Frontal cortex (tissue), 4 donors: ENCODE measurements around the gene BCL2L12. TPM values are rescaled to one million over a fixed set of nuclear protein-coding genes. Genes with fewer than 3 reads are reported as not detected.

Experiments used
- DNase-seq, 2 donors: peaks; one replicate each; pipeline ENCODE4 v3.0.0; 2012; ENCODE audit warnings: low spot score in 2 of 2
- FAIRE-seq: peaks from 2 replicates; lab custom pipeline; 2012; peaks lifted over from hg19 to GRCh38; lab: Jason Lieb, UNC
- total RNA-seq: library from RNA; depleted of rRNA; stranded (reverse); fragments of >200 nt; gene quantifications from one replicate; pipeline ENCODE4 v1.2.3, GENCODE V29; 2014
- donor health status: control.
- donor health status: control.
- donor health status: control.

The BCL2L12 gene
- total RNA-seq, 1 donor from 2014 or later, result 1.2 TPM

GRCh38 chr19:49681830-49682229 lies 16.1 kb downstream of the BCL2L12 start:
- DNase-seq (no peak), FAIRE-seq (no peak)

DNA sequence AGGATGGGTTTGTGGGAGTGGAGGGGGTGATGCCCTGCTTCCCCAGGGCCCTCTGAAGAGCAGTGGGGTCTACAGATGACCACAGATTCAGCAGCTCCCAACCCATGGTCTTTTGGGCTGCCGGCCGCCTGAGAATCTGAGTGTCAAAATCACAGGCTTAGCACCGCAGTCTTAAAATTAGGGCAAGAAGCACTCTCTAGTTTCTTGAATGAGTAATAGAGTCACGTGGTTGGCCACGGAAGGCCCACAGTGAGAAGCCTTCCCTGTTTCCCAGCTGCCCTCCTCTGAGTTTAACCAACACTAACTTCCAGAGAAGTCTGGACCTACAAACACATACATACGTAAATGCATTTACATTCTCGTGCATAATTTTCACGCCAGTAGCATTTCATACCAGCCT lies 16.5 kb downstream of the BCL2L12 start:
- no peak for FAIRE-seq

DNA sequence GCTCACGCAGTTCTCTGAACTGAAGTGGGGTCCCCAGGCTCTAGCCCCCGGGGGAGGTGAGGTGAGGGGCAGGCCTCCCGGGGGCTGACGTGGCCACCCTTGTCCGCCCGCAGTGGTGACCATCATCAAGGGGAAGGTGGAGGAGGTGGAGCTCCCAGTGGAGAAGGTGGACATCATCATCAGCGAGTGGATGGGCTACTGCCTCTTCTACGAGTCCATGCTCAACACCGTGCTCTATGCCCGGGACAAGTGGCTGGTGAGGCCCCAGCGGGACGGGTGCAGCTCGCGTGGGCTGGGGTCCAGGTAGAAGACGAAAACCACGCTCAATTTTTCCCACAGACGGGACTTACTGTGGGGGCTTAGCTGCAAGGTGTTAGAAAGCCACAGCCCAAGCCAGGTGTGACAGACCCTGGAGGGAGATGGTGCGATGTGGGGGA lies 18.1 kb downstream of the BCL2L12 start:
- no peak for DNase-seq
- FAIRE-seq, result no peak

More for the DNA sequence above, 16.5 kb downstream of the BCL2L12 start:
- DNase-seq, result no peak

DNA sequence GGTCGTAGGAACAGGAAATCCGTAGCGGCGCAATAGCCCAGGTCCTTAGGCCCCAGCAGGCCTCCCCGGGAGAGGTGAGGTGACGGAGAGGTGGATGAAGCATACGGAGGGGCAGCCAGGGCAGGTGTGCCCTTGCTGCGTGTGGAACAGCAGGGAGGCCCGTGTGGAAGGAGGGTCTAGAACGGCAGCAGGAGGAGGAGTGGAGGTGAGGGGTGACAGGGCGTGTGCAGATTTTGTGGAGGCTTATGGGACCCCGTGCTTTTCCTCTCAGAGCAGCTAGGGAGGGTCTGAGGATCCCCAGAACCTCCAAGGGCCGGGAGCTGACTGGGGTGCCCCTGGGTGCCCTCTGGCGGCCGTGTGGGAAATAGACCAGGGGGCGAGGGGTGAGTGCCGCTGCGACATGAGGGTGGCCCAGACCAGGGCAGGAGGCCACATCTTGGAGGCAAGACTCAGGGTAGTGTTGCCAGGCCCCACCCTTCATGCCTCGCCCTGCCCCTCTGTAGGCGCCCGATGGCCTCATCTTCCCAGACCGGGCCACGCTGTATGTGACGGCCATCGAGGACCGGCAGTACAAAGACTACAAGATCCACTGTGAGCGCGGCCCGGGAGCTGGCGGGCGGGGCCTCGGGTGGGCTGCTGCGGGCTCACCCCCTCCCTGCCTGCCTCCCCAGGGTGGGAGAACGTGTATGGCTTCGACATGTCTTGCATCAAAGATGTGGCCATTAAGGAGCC lies 18.7 kb downstream of the BCL2L12 start:
- no peak for FAIRE-seq
- no peak for DNase-seq

- no peak for DNase-seq
- no peak for FAIRE-seq
Measured at GRCh38 chr19:49684983-49685553, 19.3 kb downstream of the BCL2L12 start.

DNA sequence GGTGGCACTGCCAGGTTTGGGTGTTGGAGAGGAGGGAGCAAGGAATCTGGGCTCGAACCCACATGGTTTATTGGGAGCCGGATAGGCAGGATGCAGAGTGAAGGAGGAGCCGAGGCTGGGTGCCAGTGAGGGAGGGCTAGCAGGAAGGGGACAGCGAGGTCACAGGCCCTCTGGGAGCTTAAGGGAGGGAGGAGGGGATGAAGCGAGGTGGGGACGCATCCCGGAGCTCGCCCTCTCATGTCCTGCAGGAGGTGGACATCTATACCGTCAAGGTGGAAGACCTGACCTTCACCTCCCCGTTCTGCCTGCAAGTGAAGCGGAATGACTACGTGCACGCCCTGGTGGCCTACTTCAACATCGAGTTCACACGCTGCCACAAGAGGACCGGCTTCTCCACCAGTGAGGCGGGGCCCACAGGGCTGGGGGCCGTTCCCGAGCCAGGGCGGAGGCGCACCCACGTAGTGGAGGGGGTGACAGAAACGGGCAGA lies 20.2 kb downstream of the BCL2L12 start:
- no peak for DNase-seq
- FAIRE-seq, result no peak

GRCh38 chr19:49686503-49687088 lies 20.9 kb downstream of the BCL2L12 start:
- DNase-seq (no peak), FAIRE-seq (no peak)

DNA sequence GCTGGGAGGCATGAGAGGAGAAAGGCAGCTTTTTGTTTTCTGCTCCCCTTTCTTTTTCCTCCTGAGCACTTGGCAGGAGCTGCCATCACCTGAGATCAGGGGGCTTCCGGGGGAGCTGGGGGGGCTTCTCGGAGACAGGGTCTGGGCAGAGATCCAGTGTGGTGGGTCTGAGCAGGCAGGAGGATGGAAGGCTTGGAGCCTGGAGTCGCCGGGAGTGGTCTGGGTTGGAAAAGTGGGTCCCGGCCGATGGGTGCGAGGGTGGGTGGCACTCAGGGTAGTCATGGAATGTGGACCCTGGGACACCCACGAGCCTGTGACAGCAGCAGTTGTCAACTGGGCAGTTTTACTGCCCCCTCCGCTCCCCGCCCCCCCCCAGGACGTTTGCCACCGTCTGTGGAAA lies 21.4 kb downstream of the BCL2L12 start:
- DNase-seq, result no peak
- FAIRE-seq, result no peak

DNA sequence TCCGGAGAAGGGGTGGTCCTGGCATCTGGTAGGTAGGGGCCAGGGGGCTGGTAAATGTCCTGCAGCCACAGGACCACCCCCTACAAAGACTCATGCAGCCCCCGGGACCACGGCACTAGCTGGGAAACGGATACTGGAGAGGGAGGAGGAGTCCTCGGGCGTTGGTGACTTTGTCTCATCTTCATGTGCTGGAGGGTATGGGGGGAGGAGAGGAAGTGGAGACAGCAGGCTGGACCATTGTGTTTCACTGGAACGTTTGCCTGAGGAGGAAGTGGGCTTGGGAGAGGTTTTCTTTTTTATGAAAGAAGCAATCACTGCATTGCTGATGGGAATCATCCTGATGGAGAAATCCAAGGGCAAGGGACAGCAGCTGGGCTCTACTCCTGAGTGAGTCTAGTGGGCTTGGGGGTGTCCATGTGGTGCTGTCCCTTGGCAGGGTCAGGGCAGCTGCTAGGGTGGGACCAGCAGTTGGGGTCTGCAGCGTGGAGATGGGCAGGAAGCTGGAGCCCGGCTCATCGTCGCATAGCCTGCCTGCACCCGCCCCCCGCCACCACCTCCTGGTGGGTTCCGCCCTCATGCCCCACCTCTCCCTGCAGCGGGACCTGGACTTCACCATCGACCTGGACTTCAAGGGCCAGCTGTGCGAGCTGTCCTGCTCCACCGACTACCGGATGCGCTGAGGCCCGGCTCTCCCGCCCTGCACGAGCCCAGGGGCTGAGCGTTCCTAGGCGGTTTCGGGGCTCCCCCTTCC lies 22.0 kb downstream of the BCL2L12 start:
- peak in 1 of 2 donors; percentile 51 for DNase-seq
- FAIRE-seq, result no peak

- no peak for DNase-seq
Measured at GRCh38 chr19:49688531-49689132, 22.9 kb downstream of the BCL2L12 start.

DNA sequence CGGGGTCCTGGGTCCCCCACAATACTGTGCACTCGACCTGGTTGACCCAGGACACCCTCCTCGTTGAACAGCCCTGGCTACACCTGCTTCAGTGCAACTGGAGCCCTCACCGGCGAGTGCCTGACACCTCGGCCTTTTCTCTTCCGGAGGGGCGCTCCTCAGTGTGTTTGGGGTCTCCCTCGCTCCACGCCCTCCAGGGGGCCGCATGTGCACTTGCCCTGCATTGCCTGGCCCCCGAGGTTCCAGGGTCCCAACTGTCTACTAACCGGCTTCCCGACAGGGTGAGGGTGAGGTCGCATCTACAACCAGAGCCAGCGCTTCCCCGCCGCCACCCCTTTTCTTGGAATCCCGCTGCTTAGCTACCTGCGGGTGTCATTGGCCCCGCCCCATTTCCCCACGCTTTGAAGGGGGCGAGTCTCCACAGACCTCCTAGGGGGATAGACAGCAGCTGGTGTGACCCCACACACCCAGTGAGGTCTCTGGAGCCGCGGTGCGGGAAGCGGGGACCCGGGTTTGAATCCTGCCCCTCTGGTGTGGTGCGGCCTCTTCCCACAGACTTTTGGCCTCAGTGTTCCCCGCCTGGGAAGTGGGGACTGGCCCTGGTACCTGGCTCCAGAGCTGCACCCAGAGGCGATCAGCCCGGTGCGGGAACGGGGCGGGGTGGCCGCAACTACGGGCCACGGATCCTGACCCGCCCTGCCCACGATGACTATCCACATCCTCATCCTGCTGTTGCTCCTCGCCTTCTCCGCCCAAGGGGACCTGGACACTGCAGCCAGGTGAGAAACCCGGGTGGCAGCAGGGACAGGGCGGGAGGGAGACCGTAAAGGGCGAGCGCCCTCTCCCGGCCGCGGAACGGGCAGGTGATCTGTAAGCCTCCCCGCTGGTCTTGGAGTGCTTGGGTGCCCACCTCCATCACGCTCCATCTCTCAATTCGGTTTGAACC lies 23.7 kb downstream of the BCL2L12 start, which contains the start of gene ADM5:
Gene ADM5, plus strand, starts transcription at position 462 of the 946 bp plus-strand sequence. Its CDS starts 244 bp downstream, at position 706.
- peak; percentile 67 to 70 for DNase-seq
- FAIRE-seq, result no peak

More at GRCh38 chr19:49688531-49689132, 22.9 kb downstream of the BCL2L12 start:
- no peak for FAIRE-seq

DNA sequence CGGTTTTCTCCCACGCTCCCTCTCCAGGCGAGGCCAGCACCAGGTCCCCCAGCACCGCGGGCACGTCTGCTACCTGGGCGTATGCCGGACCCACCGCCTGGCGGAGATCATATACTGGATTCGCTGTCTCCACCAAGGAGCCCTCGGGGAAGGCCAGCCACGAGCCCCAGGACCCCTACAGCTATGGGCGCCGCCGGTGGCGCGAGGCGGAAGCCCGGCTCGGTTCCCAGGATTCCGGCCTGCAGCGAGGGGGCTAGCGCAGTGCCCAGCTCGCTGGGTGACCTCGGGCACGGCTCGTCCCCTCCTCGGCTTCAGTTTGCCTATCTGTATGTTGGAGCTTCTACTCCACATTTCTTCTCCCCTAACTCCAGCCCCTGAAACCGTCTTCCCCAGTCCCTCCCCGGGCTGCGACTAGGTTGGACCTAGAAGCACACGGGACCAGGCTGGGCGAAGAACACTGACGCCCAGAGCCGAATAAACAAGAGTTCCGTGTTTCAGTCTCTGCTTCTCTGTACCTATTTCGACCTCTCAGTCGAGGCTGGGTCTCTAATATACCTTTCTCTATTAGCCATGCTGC lies 24.4 kb downstream of the BCL2L12 start:
- no peak for FAIRE-seq
- DNase-seq, result no peak

DNA sequence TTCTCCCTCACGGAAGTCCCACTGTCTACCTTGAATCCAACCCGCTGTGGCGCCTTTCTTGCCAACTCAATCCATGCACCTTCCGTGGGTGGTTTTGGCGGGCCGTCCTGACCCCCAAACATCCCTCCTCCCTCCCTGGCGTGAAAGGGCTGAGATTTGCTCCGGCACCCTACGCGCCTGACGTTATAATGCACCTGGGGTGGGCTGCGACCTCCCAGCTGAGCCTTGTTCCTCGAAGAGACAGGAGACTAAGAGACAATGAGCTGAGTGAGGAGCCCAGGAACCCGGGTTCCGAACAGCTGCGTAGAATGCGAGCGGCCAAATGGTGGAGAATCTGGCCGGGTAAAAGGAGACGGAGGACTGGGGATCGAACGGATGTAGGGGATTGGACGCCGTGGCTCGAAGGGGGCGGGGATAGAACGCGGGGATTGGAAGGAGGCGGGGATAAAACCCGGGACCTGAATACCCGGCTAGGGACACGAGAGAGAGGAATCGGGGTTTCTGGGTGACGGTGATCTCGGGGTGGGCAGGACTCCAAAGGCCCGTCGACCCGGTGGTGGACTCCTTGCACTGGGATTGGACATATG lies 25.0 kb downstream of the BCL2L12 start, which contains the start of gene CPT1C:
Gene CPT1C, plus strand, starts transcription at position 461 of the 587 bp plus-strand sequence. CDS start 1,137 bp downstream, outside the sequence.
- DNase-seq (peak; percentile 89 to 93), FAIRE-seq (no peak)

- FAIRE-seq (no peak), DNase-seq (peak; percentile 78 to 80)
Measured at GRCh38 chr19:49691243-49692146, 25.8 kb downstream of the BCL2L12 start.

- DNase-seq (no peak), FAIRE-seq (no peak)
Measured at GRCh38 chr19:49692147-49692506, 26.4 kb downstream of the BCL2L12 start.

DNA sequence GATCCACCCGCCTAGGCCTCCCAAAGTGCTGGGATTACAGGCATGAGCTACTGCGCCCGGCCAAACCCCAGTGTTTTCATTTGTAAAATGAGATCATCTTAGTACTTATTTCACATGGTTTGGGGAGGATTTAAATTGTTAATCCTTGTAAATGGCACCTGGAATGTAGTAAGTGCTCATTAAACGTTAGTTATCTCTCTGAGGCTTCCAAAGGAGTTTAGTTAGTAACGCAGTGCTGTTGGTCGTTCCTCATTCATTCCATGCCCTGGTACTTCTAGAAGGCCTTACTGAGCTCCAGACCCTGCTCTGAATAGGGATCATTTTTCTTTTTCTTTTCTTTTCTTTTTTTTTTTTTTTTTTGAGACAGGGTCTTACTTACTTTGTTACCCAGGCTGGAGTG lies 30.4 kb downstream of the BCL2L12 start:
- FAIRE-seq (no peak), DNase-seq (no peak)

DNA sequence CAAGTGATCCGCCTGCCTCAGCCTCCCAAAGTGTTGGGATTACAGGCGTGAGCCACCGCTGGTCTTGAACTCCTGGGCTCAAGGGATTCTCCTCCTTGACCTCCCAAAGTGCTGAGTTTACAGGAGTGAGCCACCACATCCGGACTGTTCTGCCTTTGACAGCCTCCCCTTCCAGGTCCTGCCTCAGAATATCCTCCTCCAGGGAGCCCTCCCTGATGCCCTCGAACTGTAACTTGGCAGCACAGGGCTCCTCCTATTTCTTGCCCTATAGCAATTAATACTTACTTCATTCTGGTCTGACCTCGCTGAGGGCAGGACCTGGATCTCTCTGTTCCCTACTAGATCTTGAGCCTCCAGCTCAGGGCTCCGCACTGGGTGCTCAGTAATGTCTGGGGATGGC lies 31.1 kb downstream of the BCL2L12 start:
- DNase-seq (no peak), FAIRE-seq (no peak)
